ENCODE measurements around the gene PSORS1C2. TPM values are rescaled to one million over a fixed set of nuclear protein-coding genes. Genes with fewer than 3 reads are reported as not detected.

Gene PSORS1C2
- total and polyA plus RNA-seq, 2 experiments from 2014 or later: not detected

DNA sequence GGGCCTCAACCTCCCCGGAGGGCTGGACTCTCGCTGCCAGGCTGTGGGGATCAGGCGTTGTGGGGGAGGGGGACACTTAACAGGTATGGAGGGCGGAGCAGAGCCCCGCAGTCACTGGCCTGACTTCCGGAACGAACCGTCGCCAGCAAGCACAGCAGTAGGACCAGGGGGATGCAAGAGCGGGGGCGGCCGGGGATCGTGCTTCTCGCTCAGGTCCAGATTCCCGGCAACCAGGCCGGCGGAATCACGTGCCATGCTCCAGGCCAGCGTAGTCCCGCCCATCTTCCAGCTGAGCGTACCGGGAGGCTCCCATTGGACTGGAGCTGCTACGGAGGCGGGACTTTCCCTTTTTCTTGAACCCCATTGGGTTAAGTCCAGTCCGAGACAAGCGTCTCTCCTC is 41.6 kb upstream of the PSORS1C2 start:
- H3K4me2 ChIP-seq: no peak overlapping the region
- H3K4me1 ChIP-seq (ENCODE audit: insufficient read depth): no peaks in the 10 kb centered on the region
- TF ChIP-seq EZH2phosphoT487 (IDR thresholded peaks at IDR 0.05; ENCODE audit: low read depth, severe bottlenecking, unreplicated experiment) (no peak), EZH2 (IDR thresholded peaks at IDR 0.05; ENCODE audit: borderline replicate concordance) (no peak)
- TF ChIP-seq, protein P1, sequence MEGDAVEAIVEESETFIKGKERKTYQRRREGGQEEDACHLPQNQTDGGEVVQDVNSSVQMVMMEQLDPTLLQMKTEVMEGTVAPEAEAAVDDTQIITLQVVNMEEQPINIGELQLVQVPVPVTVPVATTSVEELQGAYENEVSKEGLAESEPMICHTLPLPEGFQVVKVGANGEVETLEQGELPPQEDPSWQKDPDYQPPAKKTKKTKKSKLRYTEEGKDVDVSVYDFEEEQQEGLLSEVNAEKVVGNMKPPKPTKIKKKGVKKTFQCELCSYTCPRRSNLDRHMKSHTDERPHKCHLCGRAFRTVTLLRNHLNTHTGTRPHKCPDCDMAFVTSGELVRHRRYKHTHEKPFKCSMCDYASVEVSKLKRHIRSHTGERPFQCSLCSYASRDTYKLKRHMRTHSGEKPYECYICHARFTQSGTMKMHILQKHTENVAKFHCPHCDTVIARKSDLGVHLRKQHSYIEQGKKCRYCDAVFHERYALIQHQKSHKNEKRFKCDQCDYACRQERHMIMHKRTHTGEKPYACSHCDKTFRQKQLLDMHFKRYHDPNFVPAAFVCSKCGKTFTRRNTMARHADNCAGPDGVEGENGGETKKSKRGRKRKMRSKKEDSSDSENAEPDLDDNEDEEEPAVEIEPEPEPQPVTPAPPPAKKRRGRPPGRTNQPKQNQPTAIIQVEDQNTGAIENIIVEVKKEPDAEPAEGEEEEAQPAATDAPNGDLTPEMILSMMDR (IDR thresholded peaks at IDR 0.05; ENCODE audit: poor library complexity): no peak
- 93% methylated on average over 26 of the region's 26 CpGs for WGBS (ENCODE audit: low lambda C conversion rate, missing lambda C conversion rate)
- no peaks in the 10 kb centered on the region for H3K9me2 ChIP-seq (replicated peaks; ENCODE audit: insufficient read depth)
- H3K27ac ChIP-seq: no peak overlapping the region
- no peak overlapping the region for H2AFZ ChIP-seq
- H3K79me2 ChIP-seq: no peaks in the 10 kb centered on the region
- no peak for DNase-seq (ENCODE audit: low spot score)
- H3K4me3 ChIP-seq: no peak overlapping the region
- no peaks in the 10 kb centered on the region for H3K9me3 ChIP-seq (ENCODE audit: low read depth)
- no peaks in the 10 kb centered on the region for H4K20me1 ChIP-seq (ENCODE audit: insufficient read depth, poor library complexity, severe bottlenecking)
- no peaks in the 10 kb centered on the region for H3K36me3 ChIP-seq (replicated peaks; ENCODE audit: insufficient read depth, low read depth)
- H3K27me3 ChIP-seq: no peaks in the 10 kb centered on the region

DNA sequence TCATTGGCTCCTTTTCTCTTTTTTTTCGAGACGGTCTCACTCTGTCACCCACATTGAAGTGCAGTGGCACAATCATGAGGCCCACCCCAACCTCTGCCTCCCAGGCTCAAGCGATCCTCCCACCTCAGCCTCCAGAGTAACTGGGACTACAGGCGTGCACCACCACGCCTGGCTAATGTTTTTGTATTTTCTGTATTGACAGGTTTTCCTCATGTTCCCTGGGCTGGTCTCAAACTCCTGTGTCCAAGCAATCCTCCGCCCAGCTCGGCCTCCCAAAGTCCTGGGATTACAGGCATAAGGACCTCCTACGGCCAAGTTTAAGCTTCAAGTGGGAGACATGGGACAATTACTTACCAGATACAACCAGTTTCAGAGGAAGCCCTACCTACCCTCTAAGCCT is 41.0 kb upstream of the PSORS1C2 start:
- Histone ChIP-seq H3K4me3 (no peak overlapping the region), H3K9me2 (replicated peaks; ENCODE audit: insufficient read depth) (no peaks in the 10 kb centered on the region), H3K79me2 (no peaks in the 10 kb centered on the region), H3K9me3 (ENCODE audit: low read depth) (no peaks in the 10 kb centered on the region), H3K4me2 (no peak overlapping the region), H3K36me3 (replicated peaks; ENCODE audit: insufficient read depth, low read depth) (no peaks in the 10 kb centered on the region), H2AFZ (no peak overlapping the region), H4K20me1 (ENCODE audit: insufficient read depth, poor library complexity, severe bottlenecking) (no peaks in the 10 kb centered on the region), H3K27me3 (no peaks in the 10 kb centered on the region), H3K27ac (no peak overlapping the region), H3K4me1 (ENCODE audit: insufficient read depth) (no peaks in the 10 kb centered on the region)
- 98% methylated on average over 8 of the region's 8 CpGs for WGBS (ENCODE audit: low lambda C conversion rate, missing lambda C conversion rate)
- TF ChIP-seq EZH2phosphoT487 (IDR thresholded peaks at IDR 0.05; ENCODE audit: low read depth, severe bottlenecking, unreplicated experiment): no peak
- TF ChIP-seq, protein P1 (IDR thresholded peaks at IDR 0.05; ENCODE audit: poor library complexity): no peak
- TF ChIP-seq EZH2 (IDR thresholded peaks at IDR 0.05; ENCODE audit: borderline replicate concordance): no peak
- no peak for DNase-seq (ENCODE audit: low spot score)

DNA sequence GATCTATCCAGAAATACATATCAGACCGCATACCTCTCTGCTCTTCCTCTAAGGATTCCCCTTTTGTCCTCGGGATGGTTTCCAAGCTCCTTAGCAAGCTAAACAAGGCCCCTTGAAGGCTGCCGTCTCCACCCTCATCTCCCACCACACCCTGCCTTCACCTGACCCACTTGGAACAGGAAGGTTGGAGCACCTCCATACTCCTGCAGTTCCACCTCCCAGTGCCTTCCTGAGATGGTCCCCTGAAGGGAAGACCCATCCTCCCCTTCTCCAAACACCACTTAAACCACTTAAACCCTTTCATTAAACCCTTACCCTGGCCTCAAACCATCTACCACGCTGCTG is 40.1 kb upstream of the PSORS1C2 start:
- H3K27me3 ChIP-seq: no peaks in the 10 kb centered on the region
- H3K79me2 ChIP-seq: no peaks in the 10 kb centered on the region
- no peaks in the 10 kb centered on the region for H3K4me1 ChIP-seq (ENCODE audit: insufficient read depth)
- no peaks in the 10 kb centered on the region for H3K9me3 ChIP-seq (ENCODE audit: low read depth)
- H3K36me3 ChIP-seq (replicated peaks; ENCODE audit: insufficient read depth, low read depth): no peaks in the 10 kb centered on the region
- H4K20me1 ChIP-seq (ENCODE audit: insufficient read depth, poor library complexity, severe bottlenecking): no peaks in the 10 kb centered on the region
- 86% methylated on average over 4 of the region's 4 CpGs for WGBS (ENCODE audit: low lambda C conversion rate, missing lambda C conversion rate)
- H2AFZ ChIP-seq: no peak overlapping the region
- no peak overlapping the region for H3K4me3 ChIP-seq
- H3K4me2 ChIP-seq: no peak overlapping the region
- H3K27ac ChIP-seq: no peak overlapping the region
- TF ChIP-seq EZH2phosphoT487 (IDR thresholded peaks at IDR 0.05; ENCODE audit: low read depth, severe bottlenecking, unreplicated experiment) (no peak), EZH2 (IDR thresholded peaks at IDR 0.05; ENCODE audit: borderline replicate concordance) (no peak)
- TF ChIP-seq, protein P1 (IDR thresholded peaks at IDR 0.05; ENCODE audit: poor library complexity): no peak
- no peak for DNase-seq (ENCODE audit: low spot score)
- no peaks in the 10 kb centered on the region for H3K9me2 ChIP-seq (replicated peaks; ENCODE audit: insufficient read depth)

Data from hepatocyte (in vitro differentiated cells).